Activated naive CD8-positive, alpha-beta T cell treated with anti-CD3 and anti-CD28 coated beads, Interleukin-2, amount 50 U/mL, for 24 hours (primary cell): ENCODE data around the gene SEC16B.

ENCODE experiments used
- ATAC-seq: fragments of 150-1000 bp; cut with Tn5 transposase; one replicate; pipeline ENCODE4 v1.10.0; 2021
- DNase-seq: peaks from one replicate; pipeline ENCODE4 v3.0.0; 2021
- H3K27ac Mint-ChIP-seq: one replicate; pipeline ENCODE4 v1.8.0; 2021; ENCODE audit warnings: mild to moderate bottlenecking, mixed read lengths
- H3K27me3 Mint-ChIP-seq: one replicate; pipeline ENCODE4 v1.8.0; 2021; ENCODE audit warnings: mixed read lengths
- H3K36me3 Mint-ChIP-seq: one replicate; pipeline ENCODE4 v1.8.0; 2021; ENCODE audit warnings: low read depth, mixed read lengths
- H3K4me1 Mint-ChIP-seq: one replicate; pipeline ENCODE4 v1.8.0; 2021; ENCODE audit warnings: mixed read lengths
- H3K4me3 Mint-ChIP-seq: one replicate; pipeline ENCODE4 v1.8.0; 2021; ENCODE audit warnings: mild to moderate bottlenecking, moderate library complexity, mixed read lengths
- H3K9me3 Mint-ChIP-seq: one replicate; pipeline ENCODE4 v1.8.0; 2021; ENCODE audit warnings: mixed read lengths

The SEC16B gene

GRCh38 chr1:177940682-177941081, 29.2 kb downstream of the SEC16B start:
- H3K27me3 Mint-ChIP-seq, result no peaks in the 10 kb centered on the region
- no peak overlapping the region for H3K27ac Mint-ChIP-seq
- no peak for ATAC-seq

DNA sequence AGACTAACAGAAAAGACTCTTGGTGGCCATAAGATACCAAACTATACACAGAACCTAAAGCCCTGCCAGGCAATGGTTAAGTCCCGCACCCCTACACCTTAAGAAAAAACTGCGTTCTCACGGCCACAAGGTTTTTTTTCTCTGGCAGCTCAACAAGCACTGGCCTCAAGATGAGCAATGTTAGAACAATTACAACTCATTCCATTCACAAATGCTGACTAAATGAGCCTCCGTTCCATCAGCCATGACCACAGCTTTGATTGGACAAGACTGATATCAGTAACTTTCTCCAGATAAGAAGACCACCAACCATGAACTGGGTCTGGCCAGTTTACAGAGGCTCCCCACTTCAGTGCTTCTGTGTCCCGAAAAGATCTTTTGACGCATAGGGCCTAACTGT, 31.9 kb downstream of the SEC16B start:
- H3K27me3 Mint-ChIP-seq, result no peaks in the 10 kb centered on the region
- H3K27ac Mint-ChIP-seq, result no peak overlapping the region
- no peaks in the 10 kb centered on the region for H3K9me3 Mint-ChIP-seq
- H3K4me3 Mint-ChIP-seq, result no peak overlapping the region
- ATAC-seq, result no peak
- H3K36me3 Mint-ChIP-seq, result no peaks in the 10 kb centered on the region
- no peaks in the 10 kb centered on the region for H3K4me1 Mint-ChIP-seq
- DNase-seq, result no peak

More at GRCh38 chr1:177940682-177941081, 29.2 kb downstream of the SEC16B start:
- Mint-ChIP-seq H3K9me3 (no peaks in the 10 kb centered on the region), H3K4me3 (no peak overlapping the region), H3K4me1 (no peaks in the 10 kb centered on the region), H3K36me3 (no peaks in the 10 kb centered on the region)
- DNase-seq, result no peak

DNA sequence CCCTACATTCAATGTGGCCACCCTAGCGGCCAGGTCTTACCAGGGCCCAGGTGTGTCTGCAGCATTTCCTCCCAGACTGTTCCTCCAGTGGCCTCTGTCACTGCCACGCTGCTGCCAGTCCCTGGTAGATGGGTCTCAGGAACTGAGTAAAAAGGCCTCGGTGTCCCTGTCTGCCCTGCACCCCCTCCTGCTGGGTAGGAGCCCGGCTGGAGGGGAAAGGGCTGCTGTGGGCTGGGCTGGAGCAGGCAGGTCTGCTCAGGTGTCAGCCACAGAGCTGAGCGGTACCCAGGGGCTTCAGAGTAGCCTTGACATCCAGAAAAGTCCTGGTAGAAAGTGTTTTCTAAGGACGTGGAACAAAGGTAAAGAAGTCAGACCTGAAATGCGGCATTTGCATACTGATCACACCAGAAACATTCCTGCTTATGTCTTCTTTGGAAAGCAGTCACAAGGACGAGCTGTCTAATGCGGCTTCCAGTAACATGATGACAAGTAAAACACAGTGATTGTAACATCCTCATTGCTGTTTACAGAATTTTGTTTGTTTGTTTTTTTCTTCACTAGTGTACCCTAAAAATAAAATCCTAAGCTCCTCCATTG, 32.6 kb downstream of the SEC16B start:
- no peak for ATAC-seq
- H3K4me1 Mint-ChIP-seq, result no peaks in the 10 kb centered on the region
- no peaks in the 10 kb centered on the region for H3K36me3 Mint-ChIP-seq
- no peak overlapping the region for H3K4me3 Mint-ChIP-seq
- no peaks in the 10 kb centered on the region for H3K9me3 Mint-ChIP-seq
- no peak overlapping the region for H3K27ac Mint-ChIP-seq
- DNase-seq, result no peak
- H3K27me3 Mint-ChIP-seq, result no peaks in the 10 kb centered on the region

DNA sequence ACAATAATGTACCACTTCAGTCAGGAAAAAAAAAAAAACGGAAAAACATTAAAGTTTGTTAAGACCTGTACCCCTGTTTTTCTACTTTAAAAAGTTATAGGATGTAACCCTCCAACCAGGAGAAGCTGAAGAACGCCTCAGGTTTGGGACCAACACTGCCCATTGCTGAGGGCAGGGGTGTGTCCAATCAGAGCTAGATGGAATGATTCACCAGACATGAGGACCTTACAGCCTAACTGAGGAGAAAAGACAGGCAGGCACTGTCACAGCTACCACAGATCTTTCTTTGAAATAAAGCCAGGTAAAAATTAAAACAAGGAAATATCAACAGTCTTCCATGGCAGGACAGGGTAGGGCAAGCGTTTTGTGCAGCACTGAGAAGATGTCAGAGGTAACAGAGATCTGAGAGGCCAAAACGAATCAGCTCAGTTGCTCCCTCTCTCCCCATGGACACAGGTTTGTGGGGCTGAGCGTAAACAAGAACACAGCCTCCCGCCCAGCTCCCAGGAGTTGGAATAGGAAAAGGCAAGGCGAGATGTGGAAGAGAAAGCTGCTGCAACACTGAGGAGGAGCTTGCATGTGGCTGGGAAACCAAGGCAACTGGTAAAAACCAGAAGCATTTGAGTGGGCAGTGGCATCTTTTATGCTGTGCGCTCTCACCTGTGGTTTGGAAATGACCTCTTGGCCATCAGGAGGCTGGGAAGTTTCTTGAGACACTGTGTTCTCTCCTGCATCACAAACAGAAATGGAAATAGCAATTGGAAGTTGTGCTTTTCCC, 34.0 kb downstream of the SEC16B start:
- Mint-ChIP-seq H3K9me3 (no peaks in the 10 kb centered on the region), H3K27ac (no peak overlapping the region), H3K27me3 (no peaks in the 10 kb centered on the region), H3K36me3 (no peaks in the 10 kb centered on the region), H3K4me3 (no peak overlapping the region), H3K4me1 (no peaks in the 10 kb centered on the region)
- ATAC-seq (no peak), DNase-seq (no peak)

DNA sequence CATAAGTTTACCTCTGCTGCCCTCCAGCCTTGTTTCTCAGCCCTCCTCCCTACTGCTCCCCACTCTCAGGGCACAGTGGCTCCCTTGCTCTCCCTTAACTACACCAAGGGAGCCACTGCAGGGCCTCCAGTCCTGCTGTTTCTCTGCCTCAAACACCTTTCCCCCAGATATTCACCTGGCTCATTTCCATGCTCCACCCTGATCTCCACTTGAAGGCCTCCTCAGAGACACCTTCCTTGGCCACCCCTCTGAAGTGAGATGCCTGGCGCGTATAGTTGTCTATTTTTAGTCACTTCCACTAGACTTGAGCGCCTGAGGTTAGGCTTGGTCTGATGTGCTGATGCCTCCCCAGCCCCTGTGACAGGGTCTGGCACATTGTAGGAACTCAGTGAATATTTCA, 34.9 kb downstream of the SEC16B start:
- Mint-ChIP-seq H3K9me3 (no peaks in the 10 kb centered on the region), H3K36me3 (no peaks in the 10 kb centered on the region), H3K27ac (no peak overlapping the region), H3K4me3 (no peak overlapping the region), H3K27me3 (no peaks in the 10 kb centered on the region), H3K4me1 (no peaks in the 10 kb centered on the region)
- ATAC-seq (no peak), DNase-seq (no peak)

DNA sequence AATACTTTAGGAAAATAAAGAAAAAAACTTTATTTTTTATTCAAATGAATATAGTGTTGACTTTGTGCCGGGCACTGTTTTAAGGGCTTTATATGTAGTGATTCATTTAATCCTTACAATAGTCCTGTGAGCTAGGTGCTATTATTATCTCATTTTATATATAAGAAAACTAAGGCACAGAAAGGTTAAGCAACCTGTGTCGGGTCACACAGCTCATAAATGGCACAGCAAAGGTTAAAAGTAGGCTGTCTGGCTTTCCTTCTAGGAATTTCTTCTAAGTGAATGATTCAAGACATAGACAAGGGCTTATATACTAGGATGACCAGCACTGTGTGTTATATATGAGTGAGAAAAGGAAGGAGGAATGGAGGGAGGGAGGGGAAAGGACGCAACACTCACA, 35.4 kb downstream of the SEC16B start:
- Mint-ChIP-seq H3K4me3 (no peak overlapping the region), H3K9me3 (no peaks in the 10 kb centered on the region), H3K27me3 (no peaks in the 10 kb centered on the region), H3K36me3 (no peaks in the 10 kb centered on the region), H3K4me1 (no peaks in the 10 kb centered on the region), H3K27ac (no peak overlapping the region)
- no peak for ATAC-seq
- DNase-seq, result no peak

- ATAC-seq (no peak), DNase-seq (no peak)
- Mint-ChIP-seq H3K27ac (no peak overlapping the region), H3K36me3 (no peaks in the 10 kb centered on the region), H3K4me3 (no peak overlapping the region), H3K9me3 (no peaks in the 10 kb centered on the region), H3K4me1 (no peaks in the 10 kb centered on the region), H3K27me3 (no peaks in the 10 kb centered on the region)
Measured at GRCh38 chr1:177933881-177934280, 36.0 kb downstream of the SEC16B start.

DNA sequence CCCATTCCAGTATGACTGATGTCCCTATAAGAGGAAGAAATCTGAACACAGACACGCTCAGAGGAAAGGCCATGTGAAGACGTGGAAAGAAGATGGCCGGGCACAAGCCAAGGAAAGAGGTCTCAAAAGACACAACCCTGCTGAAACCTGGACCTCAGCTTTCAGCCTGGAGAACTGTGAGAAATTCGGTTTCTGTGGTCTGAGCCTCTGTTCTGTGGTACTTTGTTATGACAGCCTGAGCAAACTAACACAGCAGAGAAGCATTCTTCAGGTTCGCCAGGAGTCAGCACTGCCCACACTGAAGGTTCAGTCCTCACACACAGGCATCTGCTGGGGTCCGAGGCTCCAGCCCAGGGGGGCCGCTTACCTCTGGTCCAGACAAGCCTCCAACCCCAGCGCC, 37.7 kb downstream of the SEC16B start:
- no peak for ATAC-seq

DNA sequence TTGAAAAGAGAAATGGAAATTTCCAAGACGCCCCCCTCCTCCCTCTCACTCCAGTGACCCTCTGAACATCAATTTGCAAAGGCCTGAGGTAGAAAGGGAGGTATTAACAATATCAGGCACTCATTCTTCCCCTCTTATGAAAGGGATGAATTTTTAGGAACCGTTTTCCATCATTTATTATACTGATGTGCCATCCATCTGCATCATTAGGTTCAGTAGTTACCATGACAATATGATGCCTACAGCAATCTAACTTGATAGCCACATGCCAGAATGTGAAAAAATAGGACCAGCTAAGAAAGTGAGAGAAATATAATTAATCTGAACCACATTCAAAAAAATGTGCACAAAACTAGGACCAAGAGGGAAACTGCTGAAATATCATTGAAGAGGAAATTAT, 40.9 kb downstream of the SEC16B start:
- Mint-ChIP-seq H3K27ac (no peak overlapping the region), H3K27me3 (no peaks in the 10 kb centered on the region), H3K4me1 (no peaks in the 10 kb centered on the region), H3K4me3 (no peak overlapping the region), H3K36me3 (no peaks in the 10 kb centered on the region), H3K9me3 (no peaks in the 10 kb centered on the region)
- ATAC-seq (no peak), DNase-seq (no peak)

More for the DNA sequence above, 37.7 kb downstream of the SEC16B start:
- no peaks in the 10 kb centered on the region for H3K27me3 Mint-ChIP-seq
- no peaks in the 10 kb centered on the region for H3K36me3 Mint-ChIP-seq
- no peaks in the 10 kb centered on the region for H3K9me3 Mint-ChIP-seq
- H3K4me3 Mint-ChIP-seq, result no peak overlapping the region
- DNase-seq, result no peak
- no peak overlapping the region for H3K27ac Mint-ChIP-seq
- H3K4me1 Mint-ChIP-seq, result no peaks in the 10 kb centered on the region

DNA sequence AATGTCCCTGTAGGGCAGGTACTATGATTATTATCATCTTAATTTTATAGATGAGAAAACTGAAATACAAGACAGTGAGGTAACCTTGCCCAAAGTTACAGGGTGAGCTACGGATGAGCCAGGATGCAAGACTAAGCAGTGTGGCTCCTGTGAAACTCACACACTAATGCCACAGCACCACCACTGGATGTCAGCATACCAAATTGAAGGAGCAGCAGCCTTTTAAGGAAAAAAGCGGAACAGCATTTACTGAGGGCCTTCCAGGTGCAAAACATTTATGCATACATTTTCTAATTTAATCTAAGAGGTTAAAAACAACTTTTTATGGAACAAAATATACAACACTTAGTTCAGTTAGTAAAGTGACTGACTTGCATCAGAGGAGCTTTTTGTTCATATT, 41.7 kb downstream of the SEC16B start:
- H3K9me3 Mint-ChIP-seq, result no peaks in the 10 kb centered on the region

DNA sequence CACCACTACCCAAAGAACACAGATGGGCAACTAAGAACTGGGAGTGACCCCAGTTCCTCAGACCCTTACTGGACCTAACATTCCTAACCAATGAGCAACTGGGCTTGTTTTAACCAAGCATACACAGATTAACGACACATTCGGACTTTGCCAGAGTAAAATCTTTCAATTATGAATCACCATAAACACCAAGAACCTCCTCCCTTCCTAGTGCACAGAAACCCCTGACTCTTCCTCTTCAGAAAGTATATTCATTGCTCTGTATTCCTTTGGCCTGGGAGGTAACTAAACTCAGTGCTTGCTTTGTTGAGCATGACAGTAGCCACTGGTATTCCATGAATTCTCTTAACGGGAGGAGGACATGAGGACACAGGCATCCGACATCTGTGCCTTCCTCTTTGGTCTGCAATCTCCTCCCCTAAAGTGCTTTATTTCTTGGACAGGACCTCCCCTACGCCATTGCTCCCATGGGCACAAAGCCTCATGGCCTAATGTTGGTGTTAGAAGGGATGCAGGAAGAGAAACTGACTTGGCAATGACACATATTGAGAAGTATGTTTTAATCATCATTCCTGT, 42.7 kb downstream of the SEC16B start:
- no peak for ATAC-seq
- H3K27me3 Mint-ChIP-seq, result no peaks in the 10 kb centered on the region
- no peak for DNase-seq
- H3K4me3 Mint-ChIP-seq, result no peak overlapping the region
- H3K27ac Mint-ChIP-seq, result no peak overlapping the region
- H3K36me3 Mint-ChIP-seq, result no peaks in the 10 kb centered on the region
- no peaks in the 10 kb centered on the region for H3K9me3 Mint-ChIP-seq
- H3K4me1 Mint-ChIP-seq, result no peaks in the 10 kb centered on the region

More for the DNA sequence above, 41.7 kb downstream of the SEC16B start:
- DNase-seq (no peak), ATAC-seq (no peak)
- no peak overlapping the region for H3K4me3 Mint-ChIP-seq
- no peaks in the 10 kb centered on the region for H3K4me1 Mint-ChIP-seq
- no peak overlapping the region for H3K27ac Mint-ChIP-seq
- no peaks in the 10 kb centered on the region for H3K36me3 Mint-ChIP-seq
- H3K27me3 Mint-ChIP-seq, result no peaks in the 10 kb centered on the region

GRCh38 chr1:177926201-177926600, 43.7 kb downstream of the SEC16B start:
- Mint-ChIP-seq H3K4me3 (no peak overlapping the region), H3K27ac (no peak overlapping the region), H3K36me3 (no peaks in the 10 kb centered on the region), H3K4me1 (no peaks in the 10 kb centered on the region), H3K9me3 (no peaks in the 10 kb centered on the region), H3K27me3 (no peaks in the 10 kb centered on the region)
- DNase-seq (no peak), ATAC-seq (no peak)

DNA sequence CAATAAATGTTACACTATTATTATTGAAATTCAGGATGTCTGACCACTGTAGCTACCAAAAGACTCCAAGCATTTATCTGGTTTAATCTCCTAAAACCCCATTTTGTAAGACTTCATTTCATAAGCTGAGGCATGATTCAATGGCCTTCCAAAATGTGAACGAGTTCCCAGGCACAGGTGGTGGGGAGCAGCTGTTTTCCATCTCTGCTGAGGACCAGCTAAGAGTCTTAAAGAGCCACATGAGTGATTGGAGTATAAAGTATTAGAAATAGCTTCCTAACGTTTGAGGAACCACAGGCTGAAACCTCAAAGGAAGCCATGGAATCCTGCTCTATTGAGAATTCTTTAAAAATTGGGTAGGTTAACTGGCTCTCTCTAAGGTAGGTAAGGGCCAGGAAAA, 44.9 kb downstream of the SEC16B start:
- ATAC-seq (no peak), DNase-seq (no peak)
- Mint-ChIP-seq H3K9me3 (no peaks in the 10 kb centered on the region), H3K4me1 (no peaks in the 10 kb centered on the region), H3K4me3 (no peak overlapping the region), H3K27me3 (no peaks in the 10 kb centered on the region), H3K27ac (no peak overlapping the region), H3K36me3 (no peaks in the 10 kb centered on the region)

DNA sequence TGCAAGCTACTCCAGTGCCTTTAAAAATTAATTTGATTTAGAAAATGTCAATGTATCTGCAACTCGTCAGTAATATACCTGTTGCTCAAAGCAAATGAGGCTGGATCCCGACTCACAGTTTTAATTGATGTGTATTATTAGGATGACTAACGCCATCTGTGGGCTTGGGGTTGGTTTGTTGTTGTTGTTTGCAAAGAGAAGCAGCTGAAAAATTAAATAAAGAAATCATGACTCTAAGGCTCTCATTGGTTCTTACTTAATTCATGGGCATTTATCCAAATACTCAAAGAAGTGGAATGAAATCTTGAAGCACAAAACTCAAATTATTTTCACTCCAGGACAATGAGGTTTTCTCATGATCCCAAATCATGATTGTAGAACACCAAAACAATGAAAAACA, 46.4 kb downstream of the SEC16B start:
- Mint-ChIP-seq H3K4me1 (no peaks in the 10 kb centered on the region), H3K4me3 (no peak overlapping the region), H3K27me3 (no peaks in the 10 kb centered on the region), H3K9me3 (no peaks in the 10 kb centered on the region), H3K27ac (no peak overlapping the region), H3K36me3 (no peaks in the 10 kb centered on the region)
- no peak for ATAC-seq
- DNase-seq, result no peak

DNA sequence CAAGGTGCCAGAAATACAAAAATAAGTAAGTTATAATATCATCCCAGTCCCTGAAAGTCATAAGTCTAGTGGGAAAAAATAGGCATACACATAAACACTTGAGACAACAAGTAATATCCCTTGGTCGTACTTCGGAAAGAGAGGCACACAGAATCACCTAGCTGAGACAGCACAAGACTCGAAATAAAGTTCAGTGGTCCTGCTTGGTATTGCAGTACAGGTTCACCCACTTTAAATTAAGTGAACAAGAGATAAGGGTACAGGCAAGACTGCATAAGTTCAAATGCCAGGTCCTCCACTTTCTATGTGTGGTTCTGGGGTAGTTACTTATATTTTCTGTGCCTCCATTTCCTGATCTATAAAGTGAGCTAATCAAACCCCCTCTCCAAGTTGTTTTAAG, 47.6 kb downstream of the SEC16B start:
- no peak overlapping the region for H3K4me3 Mint-ChIP-seq
- H3K27me3 Mint-ChIP-seq, result no peaks in the 10 kb centered on the region
- H3K9me3 Mint-ChIP-seq, result no peaks in the 10 kb centered on the region

More for the DNA sequence above, 47.6 kb downstream of the SEC16B start:
- H3K4me1 Mint-ChIP-seq, result no peaks in the 10 kb centered on the region
- H3K27ac Mint-ChIP-seq, result no peak overlapping the region
- DNase-seq (no peak), ATAC-seq (no peak)
- H3K36me3 Mint-ChIP-seq, result no peaks in the 10 kb centered on the region
